D341Med (cell line): ENCODE data around the gene RABL6.
"Not testable (repeated sequence)": the region's sequence is repeated elsewhere in the genome, so short reads cannot be mapped to it uniquely, and the experiment has no call there.

Experiments
- DNase-seq: peaks from one replicate; pipeline ENCODE4 v3.0.0; 2012; ENCODE audit warnings: low spot score

The RABL6 gene

DNA sequence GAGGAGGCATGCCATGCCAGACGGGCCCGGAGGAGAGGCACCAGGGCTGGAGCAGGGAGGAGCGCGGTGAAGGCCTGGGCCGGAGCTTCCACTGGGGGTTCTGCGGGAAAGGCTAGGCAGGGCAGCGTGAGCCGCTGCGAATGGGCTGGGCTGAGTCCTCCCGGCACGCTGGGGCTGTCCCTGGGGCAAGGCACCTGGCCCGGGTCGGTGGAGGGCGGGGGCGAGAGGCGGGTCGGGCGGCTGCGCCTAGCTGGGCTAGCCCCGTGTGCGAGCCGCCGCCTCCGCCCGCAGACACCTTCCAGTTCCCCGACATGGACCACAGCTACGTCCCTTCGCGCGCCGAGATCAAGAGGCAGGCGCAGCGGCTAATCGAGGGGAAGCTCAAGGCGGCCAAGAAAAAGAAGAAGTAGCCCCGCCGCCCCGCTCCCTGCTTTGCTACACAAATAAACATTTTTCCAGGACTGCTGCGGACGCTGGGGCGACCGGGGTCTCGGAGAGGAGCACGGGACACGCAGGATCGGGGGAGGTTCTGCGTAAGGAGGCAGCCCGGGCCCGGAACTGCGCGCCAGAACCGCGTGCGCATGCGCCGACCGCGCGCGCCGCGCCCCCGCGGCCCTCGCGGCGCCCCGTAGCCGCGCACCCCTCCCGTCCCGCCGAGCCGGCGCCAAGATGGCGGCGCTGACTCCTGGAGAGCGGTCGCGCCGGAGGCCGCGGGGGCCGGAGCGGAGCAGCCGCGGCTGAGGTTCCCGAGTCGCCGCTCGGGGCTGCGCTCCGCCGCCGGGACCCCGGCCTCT, at the start of gene RABL6:
TSS of gene RABL6 (plus strand) at position 668 of the 794 bp plus-strand sequence. CDS start 249 bp downstream, outside the sequence.
- DNase-seq: peak; percentile 99

DNA sequence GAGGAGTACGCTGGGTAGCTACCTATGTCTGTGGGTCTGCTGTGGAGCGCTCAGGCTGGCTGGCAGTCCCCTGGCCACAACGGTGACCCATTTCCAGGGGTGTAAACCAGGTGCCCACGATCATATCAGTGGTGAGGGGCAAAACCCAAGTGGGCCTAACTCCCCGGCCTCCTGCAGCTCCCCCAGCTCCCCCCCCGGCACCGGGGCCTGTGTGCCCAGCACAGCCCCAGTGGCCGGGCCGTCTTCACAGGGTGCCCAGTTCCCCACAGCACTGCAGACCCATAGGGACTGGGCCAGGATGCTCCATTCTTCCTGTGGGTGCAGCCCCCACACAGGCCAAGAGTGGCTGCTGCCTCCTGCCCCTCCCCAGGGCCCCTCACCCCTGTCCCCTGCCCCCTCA, 48.7 kb upstream of the RABL6 start:
- DNase-seq: peak; percentile 8

DNA sequence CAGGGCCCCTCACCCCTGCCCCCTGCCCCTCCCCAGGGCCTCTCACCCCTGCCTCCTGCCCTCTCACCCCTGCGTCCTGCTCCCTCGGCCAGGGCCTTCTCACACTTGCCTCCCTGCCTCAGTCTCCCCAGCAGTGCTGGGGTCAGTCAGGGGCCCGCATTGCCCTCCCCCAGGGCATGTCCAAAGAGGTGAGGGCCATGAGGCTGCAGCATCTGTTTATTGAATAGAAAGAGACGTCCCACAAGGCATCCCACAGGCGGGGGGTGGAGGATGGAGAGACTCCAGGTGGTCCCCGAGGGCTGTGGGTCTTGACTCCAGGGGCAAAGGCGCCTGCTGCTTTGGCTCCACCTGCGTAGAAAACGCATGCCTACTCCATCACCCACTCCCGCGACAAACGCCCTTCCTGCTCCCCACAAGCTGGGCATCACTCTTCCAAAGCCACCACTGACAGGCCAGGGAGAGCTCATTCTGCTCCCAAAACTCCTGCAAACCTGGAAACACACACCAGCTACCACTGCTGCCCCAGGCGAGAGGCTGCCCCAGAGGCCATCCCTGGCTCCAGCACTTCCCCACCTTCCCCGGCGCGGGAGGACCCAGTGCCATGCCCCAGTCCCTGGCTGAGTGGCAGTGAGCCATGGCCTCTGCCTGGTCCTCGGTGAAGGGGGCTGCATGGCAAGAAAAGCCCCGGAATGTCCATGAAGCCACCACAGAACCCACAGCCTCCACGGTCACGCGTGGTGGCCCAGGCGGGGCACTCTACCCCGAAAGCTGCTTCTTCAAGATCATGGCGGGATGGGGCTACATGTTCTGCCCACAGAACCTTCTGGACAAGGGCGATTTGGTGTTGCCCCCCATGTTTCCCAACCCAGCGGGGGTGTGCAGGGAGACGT, 48.1 kb upstream of the RABL6 start:
- peak; percentile 12 for DNase-seq

- no peak for DNase-seq
These were observed 47.3 kb upstream of the RABL6 start for GRCh38 chr9:136760424-136760823.

GRCh38 chr9:136760834-136761544, 46.8 kb upstream of the RABL6 start:
- peak; percentile 79 for DNase-seq

GRCh38 chr9:136761545-136761981, 46.2 kb upstream of the RABL6 start:
- no peak for DNase-seq

DNA sequence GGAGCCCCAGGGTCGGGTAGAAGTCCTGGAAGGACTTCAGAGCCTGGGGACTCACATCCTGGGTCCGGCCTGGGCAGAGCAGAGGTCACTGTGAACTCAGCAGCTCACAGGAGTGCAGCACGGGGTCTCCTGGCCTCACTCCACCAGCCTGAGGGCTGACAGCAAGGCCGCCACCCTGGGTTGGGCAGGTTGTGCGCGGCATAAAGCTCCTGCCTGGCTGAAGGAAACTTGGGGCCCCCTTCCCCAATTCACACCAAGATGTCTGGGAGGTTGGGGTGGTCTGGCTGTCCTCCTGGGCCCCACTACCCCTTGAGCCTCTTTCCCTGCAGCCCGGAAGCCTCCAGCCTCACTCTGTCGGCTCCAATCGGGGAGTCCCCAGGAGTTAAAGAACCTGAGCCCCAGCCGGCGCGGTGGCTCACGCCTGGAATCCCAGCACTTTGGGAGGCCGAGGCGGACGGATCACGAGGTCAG, 45.5 kb upstream of the RABL6 start:
- DNase-seq: no peak

DNA sequence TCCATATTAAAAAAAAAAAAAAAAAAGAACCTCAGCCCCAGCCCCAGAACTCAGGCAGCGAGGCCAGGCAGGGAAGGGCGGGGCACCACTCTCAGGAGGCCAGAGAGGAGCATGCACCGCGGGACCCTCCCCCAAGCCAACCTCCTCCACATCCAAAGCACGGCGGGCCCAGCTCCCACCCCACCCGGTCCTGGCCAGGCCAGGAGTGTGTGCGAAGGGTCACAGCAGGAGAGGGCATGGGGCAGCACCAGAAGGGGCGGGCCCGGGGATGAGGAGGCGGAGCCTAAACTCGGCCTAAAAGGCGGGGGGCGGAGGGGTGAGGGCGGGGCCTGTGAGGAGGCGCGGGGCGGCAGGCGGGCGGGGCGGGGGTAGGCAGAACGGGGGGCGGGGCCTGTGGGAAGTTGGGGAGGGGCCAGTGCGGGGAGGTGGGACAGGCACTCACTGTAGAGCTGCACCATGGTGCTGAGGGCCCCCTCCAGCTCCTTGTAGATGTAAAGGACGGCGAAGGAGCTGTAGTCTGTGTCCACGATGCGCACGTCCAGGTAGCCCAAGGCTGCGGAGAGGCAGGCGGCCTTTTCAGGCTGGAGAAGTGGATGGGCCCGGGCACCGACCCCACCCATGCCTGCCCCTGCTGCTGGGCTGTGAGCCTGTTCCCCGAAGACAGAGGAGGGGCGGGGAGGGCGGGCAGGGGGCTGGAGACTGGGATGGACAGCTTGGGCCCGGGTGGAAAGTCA, 44.7 kb upstream of the RABL6 start:
- peak; percentile 72 for DNase-seq

DNA sequence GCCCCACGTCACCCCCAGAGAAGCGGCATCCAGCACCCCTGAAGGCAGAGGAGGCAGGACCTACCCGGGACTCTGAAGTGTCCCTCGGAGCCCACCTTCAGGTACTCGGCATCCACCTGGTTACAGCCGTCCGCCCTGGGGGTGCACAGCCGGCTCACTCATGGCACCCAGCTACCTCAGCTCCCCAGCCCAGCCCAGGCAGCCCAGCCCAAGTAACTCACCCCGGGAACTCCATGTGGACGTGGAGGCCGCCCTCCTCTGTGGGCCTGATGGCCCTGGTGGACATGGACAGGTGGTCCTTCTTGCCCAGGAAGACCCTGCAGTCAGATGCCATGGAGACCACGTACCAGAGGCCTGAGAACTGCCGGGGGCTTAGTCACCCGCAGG, 44.1 kb upstream of the RABL6 start:
- DNase-seq: no peak

DNA sequence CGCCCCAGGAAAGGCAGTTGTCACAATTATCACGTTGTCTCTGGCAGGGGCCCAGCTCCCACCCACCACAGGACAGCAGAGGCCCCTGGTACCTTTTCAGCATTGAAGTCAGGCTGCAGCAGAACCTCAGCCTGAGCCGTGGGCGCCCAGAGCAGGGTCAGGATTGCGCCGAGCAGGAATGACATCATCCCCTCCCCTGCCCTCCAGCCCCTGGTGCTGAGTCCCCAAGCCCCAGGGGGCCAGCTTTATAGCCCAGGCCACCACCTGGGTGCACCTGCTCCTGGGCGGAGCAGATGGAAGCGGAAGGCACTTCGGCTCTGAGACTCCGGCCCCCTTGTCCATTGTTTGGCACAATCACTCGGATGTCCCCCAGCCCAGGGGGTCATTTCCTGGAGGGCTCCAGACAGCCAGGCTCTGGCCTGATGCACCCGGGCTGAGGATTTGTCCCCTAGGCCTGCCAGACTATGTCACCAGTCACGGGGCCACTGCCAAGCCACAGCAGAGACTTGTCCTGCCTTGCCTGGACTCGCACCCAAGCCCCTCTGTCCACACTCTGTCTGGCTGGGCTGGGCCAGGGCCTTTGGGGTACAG, 43.4 kb upstream of the RABL6 start, which contains the start of gene LCN15:
TSS of gene LCN15 (minus strand) at position 218 of the 591 bp plus-strand sequence. CDS start at position 188, 30 bp downstream.
- no peak for DNase-seq

- DNase-seq: no peak
These were observed 42.7 kb upstream of the RABL6 start for GRCh38 chr9:136765041-136765440.

- not testable (repeated sequence) for DNase-seq
These were observed 41.9 kb upstream of the RABL6 start for GRCh38 chr9:136765745-136766409.

DNA sequence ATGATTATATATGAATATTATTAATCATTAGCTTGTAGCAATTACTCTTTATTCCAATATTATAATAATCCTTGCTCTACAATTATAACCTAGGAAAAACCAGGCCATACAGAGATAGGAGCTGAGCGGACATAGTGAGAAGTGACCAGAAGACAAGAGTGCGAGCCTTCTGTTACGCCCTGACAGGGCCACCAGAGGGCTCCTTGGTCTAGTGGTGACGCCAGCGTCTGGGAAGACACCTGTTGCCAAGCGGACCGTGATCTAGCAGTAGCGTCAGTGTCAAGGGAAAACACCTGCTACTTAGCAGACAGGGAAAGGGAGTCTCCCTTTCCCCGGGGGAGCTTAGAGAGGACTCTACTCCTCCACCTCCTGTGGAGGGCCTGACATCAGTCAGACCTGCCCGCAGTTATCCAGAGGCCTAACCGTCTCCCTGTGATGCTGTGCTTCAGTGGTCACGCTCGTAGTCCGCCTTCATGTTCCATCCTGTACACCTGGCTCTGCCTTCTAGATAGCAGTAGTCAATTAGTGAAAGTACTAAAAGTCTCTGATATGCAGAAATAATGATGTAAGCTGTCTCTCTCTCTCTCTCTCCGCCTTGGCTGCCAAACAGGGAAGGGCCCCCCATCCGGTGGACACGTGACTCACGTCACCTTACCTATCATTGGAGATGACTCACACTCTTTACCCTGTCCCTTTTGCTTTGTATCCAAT, 41.2 kb upstream of the RABL6 start:
- DNase-seq: not testable (repeated sequence)

DNA sequence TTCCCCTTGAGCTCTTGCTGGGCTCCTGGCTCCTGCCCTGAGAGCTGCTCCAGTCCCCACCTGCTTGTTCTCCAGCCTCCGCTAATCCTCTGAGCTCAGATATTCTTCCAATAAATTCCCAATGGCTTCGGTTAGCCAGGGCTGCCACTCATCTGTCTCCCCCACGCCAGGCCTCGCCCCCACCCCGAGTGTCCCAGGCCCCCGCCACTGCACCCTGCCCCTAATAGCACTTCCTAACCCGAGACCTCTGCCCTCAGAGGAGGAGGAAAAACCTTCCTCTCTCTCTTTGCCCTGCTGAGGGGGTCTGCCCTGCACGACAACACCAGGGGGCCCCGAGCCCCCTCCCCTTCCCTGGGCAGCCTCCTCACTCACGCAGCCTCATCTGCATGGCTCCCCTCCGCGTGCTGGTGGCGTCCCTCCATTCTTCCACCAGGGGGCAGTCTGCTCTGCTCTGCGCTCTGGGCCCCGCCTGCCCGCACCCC, 38.0 kb upstream of the RABL6 start:
- DNase-seq: peak; percentile 87

DNA sequence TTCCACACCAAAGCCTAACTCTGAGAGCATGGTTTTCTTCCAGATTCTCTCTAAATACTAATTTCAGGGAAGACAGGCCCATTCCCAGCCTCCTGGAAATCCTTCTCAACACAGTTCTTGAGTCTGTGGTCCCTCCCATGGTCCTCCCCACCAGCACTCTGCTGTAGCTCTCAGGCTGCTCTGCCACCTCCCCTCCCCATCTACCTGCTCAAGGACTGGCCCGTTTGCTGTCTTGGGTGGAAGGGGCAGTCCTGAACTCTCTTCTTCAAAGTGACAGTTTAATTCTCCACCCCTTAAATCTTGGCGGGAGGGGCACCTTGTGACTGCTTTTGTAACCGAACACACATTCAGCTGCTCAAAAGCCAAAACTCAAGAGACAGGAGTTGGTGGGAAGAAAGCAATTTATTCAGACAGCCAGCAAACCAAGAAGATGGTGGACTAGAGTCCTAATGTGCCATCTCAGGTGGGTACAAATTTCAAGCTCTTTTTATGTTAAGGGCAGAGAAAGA, 35.8 kb upstream of the RABL6 start:
- DNase-seq: no peak

DNA sequence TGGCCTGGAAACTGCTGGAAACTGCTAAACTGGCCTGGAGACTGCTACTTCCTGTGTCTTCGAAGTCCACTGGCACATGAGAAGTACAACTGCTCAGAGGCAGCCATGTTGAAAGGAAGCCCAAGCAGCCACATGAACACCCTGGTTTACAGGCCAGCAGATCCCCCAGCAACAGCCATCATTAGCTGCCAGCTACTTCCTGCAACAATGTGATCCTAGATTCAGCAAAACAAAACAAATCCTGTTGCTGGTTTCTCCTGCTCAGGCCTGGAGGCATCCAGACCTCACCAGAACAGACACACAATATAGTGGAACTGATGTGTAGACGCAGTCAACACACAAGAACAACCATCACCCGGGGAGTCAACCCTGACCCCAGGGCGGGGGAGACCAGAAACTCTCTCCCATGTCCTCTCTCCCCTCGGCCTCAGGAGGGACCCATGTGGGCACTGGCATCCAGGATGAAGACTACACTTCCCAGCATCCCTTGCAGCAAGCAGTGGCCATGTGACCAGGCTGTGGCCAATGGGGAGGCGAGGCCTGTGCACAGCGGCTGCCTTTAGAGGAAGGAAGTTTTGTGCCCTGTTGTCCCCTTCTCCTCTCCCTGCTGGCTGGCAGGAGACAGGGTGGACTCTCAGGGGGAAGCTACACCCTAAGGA, 34.2 kb upstream of the RABL6 start:
- DNase-seq: peak; percentile 73

- DNase-seq: no peak
These were observed 33.2 kb upstream of the RABL6 start for GRCh38 chr9:136774416-136775045.

DNA sequence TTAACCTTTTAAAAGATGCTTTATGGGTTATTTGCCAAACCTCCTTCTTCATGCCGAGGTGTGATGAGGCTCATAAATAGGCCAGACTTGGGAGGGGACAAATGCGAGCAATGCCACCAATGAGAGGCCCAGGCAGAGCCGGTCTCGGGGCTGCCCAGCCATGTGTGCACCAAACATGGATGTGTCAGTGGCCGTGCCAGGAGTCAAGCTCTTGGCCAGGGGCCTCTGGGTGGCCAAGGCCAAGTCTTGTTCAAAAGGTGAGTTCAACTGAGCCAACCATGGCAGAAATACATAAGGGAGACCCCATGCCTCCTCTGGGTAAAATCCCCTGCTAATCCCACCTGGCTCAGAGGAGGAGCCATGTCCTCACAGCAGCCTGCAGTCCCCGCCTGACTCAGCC, 32.6 kb upstream of the RABL6 start:
- no peak for DNase-seq
